Naive thymus-derived CD4-positive, alpha-beta T cell (primary cell): Measurements from ENCODE around the gene RTN4. TPM values are rescaled to one million over a fixed set of nuclear protein-coding genes. Genes with fewer than 3 reads are reported as not detected.
A peak's percentile ranks its signal among the peaks of the same experiment; 100 is the strongest.
"Not testable (repeated sequence)": the region's sequence is repeated elsewhere in the genome, so short reads cannot be mapped to it uniquely, and the experiment has no call there.

ENCODE experiments used
- ATAC-seq: fragments of 150-1000 bp; cut with Tn5 transposase; 2 replicates; pipeline ENCODE4 v1.10.0; 2021; ENCODE audit warnings: mild to moderate bottlenecking, moderate library complexity
- CTCF ChIA-PET: fragments of 350-600 bp; sonication (Branson Sonifier 250); formaldehyde crosslinking; loops from one replicate; lab custom pipeline; 2021; ENCODE audit warnings: antibody characterized with exemption; lab: Charles Lee
- POLR2A ChIA-PET: fragments of 350-600 bp; sonication (Branson Sonifier 250); formaldehyde crosslinking; loops from one replicate; lab custom pipeline; 2021; ENCODE audit warnings: antibody characterized with exemption, inconsistent platforms; lab: Charles Lee
- DNase-seq, 9 donors: peaks; one replicate each; pipeline versions ENCODE4 v3.0.0 to v3.0.0-alpha.2; 2020 to 2022; ENCODE audit warnings: mixed read lengths in 1 of 9
- H3K27ac ChIP-seq: one replicate; pipeline ENCODE4 v1.7.0; 2013; ENCODE audit warnings: mild to moderate bottlenecking, low read depth, low read length, moderate library complexity
- H3K27me3 ChIP-seq, 2 donors: one replicate each; pipeline ENCODE4 v1.7.0; 2013; ENCODE audit warnings: low read length in 2 of 2, mild to moderate bottlenecking in 2 of 2, moderate library complexity in 2 of 2; ENCODE audit not compliant: control insufficient read depth in 2 of 2, insufficient read depth in 2 of 2
- H3K36me3 ChIP-seq, 3 experiments: 1 replicate in 2 of 3; 2 replicates in 1 of 3; pipeline ENCODE4 v1.7.0; 2013; ENCODE audit warnings: low read length in 3 of 3, mild to moderate bottlenecking in 3 of 3, moderate library complexity in 1 of 3; ENCODE audit not compliant: insufficient read depth in 3 of 3, control insufficient read depth in 2 of 3
- H3K4me1 ChIP-seq, 2 donors: one replicate each; pipeline ENCODE4 v1.7.0; 2013; ENCODE audit warnings: low read length in 2 of 2, mild to moderate bottlenecking in 2 of 2, moderate library complexity in 1 of 2; ENCODE audit not compliant: control insufficient read depth in 2 of 2, insufficient read depth in 2 of 2
- H3K4me3 ChIP-seq: 2 replicates; pipeline ENCODE4 v1.7.0; 2013; ENCODE audit warnings: mild to moderate bottlenecking, low read length
- H3K9me3 ChIP-seq, 3 experiments: 1 replicate in 2 of 3; 2 replicates in 1 of 3; pipeline ENCODE4 v1.7.0; 2013; ENCODE audit warnings: low read length in 3 of 3; ENCODE audit not compliant: control insufficient read depth in 2 of 3
- H3K27ac Mint-ChIP-seq, 9 donors: one replicate each; pipeline ENCODE4 v1.8.0; 2020 to 2022; ENCODE audit warnings: mixed read lengths in 9 of 9, mild to moderate bottlenecking in 8 of 9, moderate library complexity in 5 of 9, inconsistent platforms in 2 of 9
- H3K27me3 Mint-ChIP-seq, 5 donors: one replicate each; pipeline ENCODE4 v1.8.0; 2021 to 2022; ENCODE audit warnings: mixed read lengths in 5 of 5, mild to moderate bottlenecking in 1 of 5
- H3K36me3 Mint-ChIP-seq, 5 donors: one replicate each; pipeline ENCODE4 v1.8.0; 2020 to 2022; ENCODE audit warnings: mixed read lengths in 5 of 5, mild to moderate bottlenecking in 3 of 5, inconsistent platforms in 1 of 5
- H3K4me1 Mint-ChIP-seq, 7 donors: one replicate each; pipeline ENCODE4 v1.8.0; 2020 to 2022; ENCODE audit warnings: mixed read lengths in 7 of 7, mild to moderate bottlenecking in 3 of 7, inconsistent platforms in 1 of 7
- H3K4me3 Mint-ChIP-seq, 10 donors: one replicate each; pipeline ENCODE4 v1.8.0; 2020 to 2022; ENCODE audit warnings: mild to moderate bottlenecking in 10 of 10, mixed read lengths in 10 of 10, moderate library complexity in 6 of 10, inconsistent platforms in 2 of 10
- H3K9me3 Mint-ChIP-seq, 11 donors: one replicate each; pipeline ENCODE4 v1.8.0; 2020 to 2022; ENCODE audit warnings: mixed read lengths in 11 of 11, mild to moderate bottlenecking in 4 of 11, inconsistent platforms in 1 of 11, moderate library complexity in 1 of 11
- intact Hi-C, 2 donors: fragments of 100-400 bp; cut with micrococcal nuclease; formaldehyde crosslinking; loops; one replicate each; pipeline ENCODE4 v1.15.1; 2023
- polyA plus RNA-seq, 2 donors: library from polyadenylated mRNA; unstranded; fragments of 300-500 nt; fragmentation: Illumina TruSeq; gene quantifications; one replicate each; pipeline ENCODE4 v1.2.3, GENCODE V29; 2021
- total RNA-seq, 6 experiments: library from RNA in 5 of 6; stranded (reverse) in 5 of 6; gene quantifications; 1 replicate in 5 of 6; 2 replicates in 1 of 6; pipeline ENCODE4 v1.2.3 and lab custom pipeline; 2021 to 2026

RTN4 gene
- total and polyA plus RNA-seq, 7 experiments from 2014 or later: 59.6 to 126 (median 65.1) TPM

GRCh38 chr2:55059793-55060192, 9.5 kb upstream of the RTN4 start:
- no peak for ATAC-seq
- no peak overlapping the region for H3K4me3 Mint-ChIP-seq
- intact Hi-C loops: loop anchor here (10.0 kb wide), 2 partner anchors 475 to 635 kb away; partner anchors contain the start of gene PNPT1 (in 1 of the 2)
- H3K27me3 Mint-ChIP-seq: no peaks in the 10 kb centered on the region
- Histone ChIP-seq H3K4me1 (no peaks in the 10 kb centered on the region), H3K36me3 (no peaks in the 10 kb centered on the region), H3K4me3 (no peak overlapping the region), H3K27me3 (no peaks in the 10 kb centered on the region), H3K9me3 (no peaks in the 10 kb centered on the region), H3K27ac (no peak overlapping the region)
- H3K36me3 Mint-ChIP-seq: peaks cover 0 to 3% (median 0%) of the 10 kb centered on the region in 5 donors
- POLR2A ChIA-PET: no interaction called here
- peaks cover 2 to 6% (median 4%) of the 10 kb centered on the region in 7 donors for H3K4me1 Mint-ChIP-seq
- CTCF ChIA-PET: no interaction called here
- no peak for DNase-seq
- no peak overlapping the region for H3K27ac Mint-ChIP-seq
- peaks cover 0 to 3% (median 0%) of the 10 kb centered on the region in 11 donors for H3K9me3 Mint-ChIP-seq

DNA sequence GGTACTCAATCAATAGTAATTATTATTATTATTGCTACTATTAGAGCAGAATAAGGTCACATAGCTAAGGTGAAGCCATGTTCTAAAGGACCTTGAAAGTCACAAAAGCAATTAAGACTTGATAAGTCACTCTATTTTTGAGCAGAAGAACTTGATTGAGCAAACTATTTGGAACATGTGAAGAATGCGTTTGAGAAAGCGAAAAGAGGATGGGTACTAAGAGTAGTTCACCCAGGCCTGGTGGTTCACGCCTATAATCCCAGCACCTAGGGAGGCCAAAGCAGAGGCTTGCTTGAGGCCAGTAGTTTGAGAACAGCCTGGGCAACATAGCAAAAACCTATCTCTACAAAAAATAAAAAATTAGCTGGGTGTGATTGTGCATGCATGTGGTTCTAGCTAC, 7.2 kb upstream of the RTN4 start:
- H3K9me3 ChIP-seq: no peaks in the 10 kb centered on the region
- no peaks in the 10 kb centered on the region for H3K9me3 Mint-ChIP-seq
- no peaks in the 10 kb centered on the region for H3K27me3 Mint-ChIP-seq
- H3K4me1 ChIP-seq: peaks cover 13% of the 10 kb centered on the region in 2 donors
- peaks cover 0 to 1% (median 0%) of the 10 kb centered on the region in 5 donors for H3K36me3 Mint-ChIP-seq
- H3K4me3 Mint-ChIP-seq: no peak overlapping the region
- DNase-seq (no peak), ATAC-seq (no peak)
- ChIA-PET CTCF (interaction anchor here (0.6 kb wide), 1 partner anchor 160 kb away, joined by 3 read pairs; no protein-coding TSS in a partner anchor), POLR2A (interaction anchor here (1.2 to 1.3 kb wide), 2 partner anchors 8 to 9 kb away, joined by 3 to 6 read pairs; partner anchors contain the start of gene RTN4)
- H3K4me1 Mint-ChIP-seq: peaks cover 2 to 27% (median 20%) of the 10 kb centered on the region in 7 donors
- H3K27ac ChIP-seq: no peak overlapping the region
- H3K36me3 ChIP-seq: no peaks in the 10 kb centered on the region
- H3K27ac Mint-ChIP-seq: peak overlapping the region in 1 of 9 donors; percentile 43
- intact Hi-C loops: loop anchor here (10.0 kb wide), 2 partner anchors 473 to 637 kb away; partner anchors contain the start of gene PNPT1 (in 1 of the 2)
- no peak overlapping the region for H3K4me3 ChIP-seq
- H3K27me3 ChIP-seq: no peaks in the 10 kb centered on the region

GRCh38 chr2:55056024-55056521, 5.8 kb upstream of the RTN4 start:
- Histone ChIP-seq H3K36me3 (no peaks in the 10 kb centered on the region), H3K9me3 (no peaks in the 10 kb centered on the region), H3K27me3 (no peaks in the 10 kb centered on the region), H3K27ac (no peak overlapping the region), H3K4me3 (no peak overlapping the region), H3K4me1 (peaks cover 26 to 27% of the 10 kb centered on the region in 2 donors)
- CTCF ChIA-PET: no interaction called here
- Mint-ChIP-seq H3K36me3 (peaks cover 0 to 3% (median 0%) of the 10 kb centered on the region in 5 donors), H3K4me3 (no peak overlapping the region), H3K9me3 (no peaks in the 10 kb centered on the region), H3K27ac (peak overlapping the region in 1 of 9 donors; percentile 17), H3K4me1 (peaks cover 11 to 41% (median 34%) of the 10 kb centered on the region in 7 donors), H3K27me3 (no peaks in the 10 kb centered on the region)
- DNase-seq (no peak), ATAC-seq (no peak)
- intact Hi-C loops: loop anchor here (10.0 kb wide), 2 partner anchors 471 to 639 kb away; partner anchors contain the start of gene PNPT1 (in 1 of the 2)
- POLR2A ChIA-PET: no interaction called here

GRCh38 chr2:55054106-55054875, 4.0 kb upstream of the RTN4 start:
- Mint-ChIP-seq H3K9me3 (no peaks in the 10 kb centered on the region), H3K27me3 (no peaks in the 10 kb centered on the region), H3K4me1 (peaks cover 15 to 48% (median 41%) of the 10 kb centered on the region in 7 donors), H3K27ac (peak overlapping the region in 8 of 9 donors; percentile 80 to 93 (median 92)), H3K4me3 (peak overlapping the region in 9 of 10 donors; percentile 22 to 79 (median 66)), H3K36me3 (peaks cover 0 to 6% (median 0%) of the 10 kb centered on the region in 5 donors)
- Histone ChIP-seq H3K27me3 (no peaks in the 10 kb centered on the region), H3K36me3 (peaks cover 0 to 4% (median 0%) of the 10 kb centered on the region in 3 experiments), H3K4me1 (peaks cover 27 to 29% of the 10 kb centered on the region in 2 donors), H3K9me3 (no peaks in the 10 kb centered on the region), H3K4me3 (peak overlapping the region; percentile 8), H3K27ac (peak overlapping the region; percentile 60)
- ChIA-PET CTCF (no interaction called here), POLR2A (interaction anchor here (0.6 kb wide), 1 partner anchor 10 kb away, joined by 3 read pairs; no protein-coding TSS in a partner anchor)
- no peak for ATAC-seq
- DNase-seq: peak in 6 of 9 donors; percentile 22 to 54 (median 40)
- intact Hi-C loops: loop anchor here (5.0 to 10.0 kb wide), 8 partner anchors 43 to 1287 kb away; partner anchors contain the start of genes PNPT1 (in 2 of the 2), CHAC2 (in 1 of the 2) and PSME4 (in 1 of the 2)

DNA sequence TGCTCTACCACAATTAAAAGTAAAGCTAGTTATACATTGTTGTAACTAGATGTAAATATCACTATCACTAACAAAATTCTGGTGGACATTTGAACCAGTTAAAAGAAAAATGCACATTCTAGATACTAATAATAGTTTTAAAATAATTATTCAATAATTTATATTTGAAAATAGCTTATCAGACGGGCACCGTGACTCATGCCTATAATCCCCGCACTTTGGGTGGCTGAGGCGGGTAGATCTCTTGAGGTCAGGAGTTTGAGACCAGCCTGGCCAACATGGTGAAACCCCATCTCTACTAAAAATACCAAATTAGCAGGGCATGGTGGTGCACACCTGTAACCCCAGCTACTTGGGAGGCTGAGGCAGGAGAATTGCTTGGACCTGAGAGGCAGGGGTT, 3.0 kb upstream of the RTN4 start:
- peak overlapping the region; percentile 56 for H3K27ac ChIP-seq
- H3K36me3 Mint-ChIP-seq, H3K27me3 ChIP-seq, DNase-seq, H3K4me3 ChIP-seq, ATAC-seq, H3K36me3 ChIP-seq, H3K27me3 Mint-ChIP-seq, H3K9me3 ChIP-seq, H3K9me3 Mint-ChIP-seq: not testable (repeated sequence)
- intact Hi-C loops: loop anchor here (5.0 to 10.0 kb wide), 8 partner anchors 44 to 1286 kb away; partner anchors contain the start of genes PNPT1 (in 2 of the 2), CHAC2 (in 1 of the 2) and PSME4 (in 1 of the 2)
- CTCF ChIA-PET: interaction anchor here (1.0 to 1.4 kb wide), 3 partner anchors 115 to 123 kb away, joined by 3 to 4 read pairs (median 3); no protein-coding TSS in a partner anchor
- H3K4me1 ChIP-seq: peaks cover 27 to 29% of the 10 kb centered on the region in 2 donors
- POLR2A ChIA-PET: interaction anchor here (0.7 to 1.0 kb wide), 2 partner anchors 67 to 78 kb away, joined by 3 to 4 read pairs; no protein-coding TSS in a partner anchor
- Mint-ChIP-seq H3K4me3 (peak overlapping the region in 5 of 10 donors; percentile 12 to 79 (median 65)), H3K4me1 (peaks cover 21 to 55% (median 42%) of the 10 kb centered on the region in 7 donors), H3K27ac (peak overlapping the region in 8 of 9 donors; percentile 80 to 93 (median 90))
